GM19351 (cell line): ENCODE results near the gene RPS6KB2.
"Not testable (repeated sequence)": the region's sequence is repeated elsewhere in the genome, so short reads cannot be mapped to it uniquely, and the experiment has no call there.

ENCODE experiments used
- ATAC-seq: cut with Tn5 transposase; IDR thresholded peaks from one replicate; pipeline ENCODE4 v1.9.1; 2021; ENCODE audit warnings: mild to moderate bottlenecking, moderate library complexity; ENCODE audit not compliant: unreplicated experiment

RPS6KB2 gene

DNA sequence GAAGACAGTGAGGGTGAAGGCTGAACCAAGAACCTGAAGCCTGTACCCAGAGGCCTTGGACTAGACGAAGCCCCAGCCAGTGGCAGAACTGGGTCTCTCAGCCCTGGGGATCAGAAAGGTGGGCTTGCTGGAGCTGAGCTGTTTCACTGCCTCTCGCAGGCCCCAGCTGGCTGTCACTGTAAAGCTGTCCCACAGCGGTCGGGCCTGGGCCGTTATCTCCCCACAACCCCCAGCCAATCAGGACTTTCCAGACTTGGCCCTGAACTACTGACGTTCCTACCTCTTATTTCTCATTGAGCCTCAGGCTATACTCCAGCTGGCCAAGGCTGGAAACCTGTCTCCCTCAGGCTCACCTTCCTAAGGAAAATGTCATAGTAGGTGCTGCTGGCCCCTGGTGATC is 30.8 kb upstream of the RPS6KB2 start:
- ATAC-seq: no peak

DNA sequence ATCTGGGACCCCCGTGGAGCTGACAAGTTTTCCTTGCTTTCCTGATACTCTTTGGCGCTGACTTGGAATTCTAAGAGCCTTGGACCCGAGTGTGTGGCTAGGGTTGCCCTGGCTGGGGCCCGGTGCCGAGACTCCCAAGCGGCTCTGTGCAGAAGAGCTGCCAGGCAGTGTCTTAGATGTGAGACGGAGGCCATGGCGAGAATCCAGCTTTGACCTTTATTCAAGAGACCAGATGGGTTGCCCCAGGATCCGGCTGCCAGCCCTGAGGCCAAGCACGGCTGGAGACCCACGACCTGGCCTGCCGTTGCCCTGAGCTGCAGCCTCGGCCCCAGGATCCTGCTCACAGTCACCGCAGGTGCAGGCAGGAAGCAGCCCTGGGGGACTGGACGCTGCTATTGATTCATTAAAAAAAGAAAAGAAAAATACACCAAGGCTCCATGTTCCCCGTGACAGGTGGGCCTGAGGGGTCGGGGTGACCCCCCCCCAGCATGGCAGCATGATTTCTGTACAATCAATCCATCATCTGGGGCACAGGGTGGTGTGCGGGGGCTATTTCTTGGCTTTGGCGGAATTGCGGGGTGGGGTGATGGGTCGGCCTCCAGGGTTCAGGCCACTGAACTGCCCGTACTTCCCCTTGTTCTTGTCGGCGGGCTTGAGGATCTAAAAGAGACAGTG is 30.2 kb upstream of the RPS6KB2 start:
- ATAC-seq: no peak

DNA sequence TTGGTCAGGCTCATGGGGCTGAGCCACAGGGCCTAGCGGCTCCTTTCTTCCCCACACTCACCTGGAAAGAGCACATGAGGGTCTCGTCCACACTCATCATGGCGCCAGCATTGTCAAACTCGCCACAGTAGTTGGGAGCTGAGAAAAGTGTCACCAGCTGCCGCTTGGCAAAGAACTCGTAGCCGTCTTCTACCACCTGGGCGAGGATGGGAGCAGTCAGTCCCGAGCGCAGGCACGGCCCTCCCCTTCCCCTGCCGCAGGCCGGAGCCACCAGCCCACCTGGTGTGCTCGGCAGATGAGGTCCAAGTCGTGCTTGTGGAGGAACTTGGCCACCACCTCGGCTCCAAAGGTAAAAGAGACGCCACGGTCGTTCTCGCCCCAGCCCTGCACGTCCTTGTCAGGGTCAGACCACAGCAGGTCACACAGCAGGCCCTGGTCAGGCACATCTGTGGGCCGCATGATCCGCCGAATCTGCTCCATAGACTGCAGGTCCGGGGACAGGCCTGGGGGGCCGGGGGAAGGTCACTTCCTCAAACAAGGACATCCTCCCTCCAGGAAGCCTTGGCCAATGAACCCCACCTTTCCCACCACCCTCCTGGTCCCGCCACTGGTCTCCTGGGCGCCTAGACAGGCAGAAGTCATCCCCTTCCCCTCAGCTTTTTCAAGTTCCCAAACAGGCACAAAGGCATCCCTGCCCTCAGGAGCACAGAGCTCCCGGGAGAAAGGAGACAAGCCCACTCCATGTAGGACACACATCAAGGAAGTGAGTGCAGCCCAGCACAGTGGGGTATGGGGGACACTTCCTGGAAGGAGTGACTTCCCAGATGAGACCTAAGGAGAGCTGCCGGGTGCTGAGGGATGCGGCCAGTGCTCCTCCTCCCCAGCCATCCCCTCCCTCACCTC is 29.4 kb upstream of the RPS6KB2 start:
- ATAC-seq: no peak

DNA sequence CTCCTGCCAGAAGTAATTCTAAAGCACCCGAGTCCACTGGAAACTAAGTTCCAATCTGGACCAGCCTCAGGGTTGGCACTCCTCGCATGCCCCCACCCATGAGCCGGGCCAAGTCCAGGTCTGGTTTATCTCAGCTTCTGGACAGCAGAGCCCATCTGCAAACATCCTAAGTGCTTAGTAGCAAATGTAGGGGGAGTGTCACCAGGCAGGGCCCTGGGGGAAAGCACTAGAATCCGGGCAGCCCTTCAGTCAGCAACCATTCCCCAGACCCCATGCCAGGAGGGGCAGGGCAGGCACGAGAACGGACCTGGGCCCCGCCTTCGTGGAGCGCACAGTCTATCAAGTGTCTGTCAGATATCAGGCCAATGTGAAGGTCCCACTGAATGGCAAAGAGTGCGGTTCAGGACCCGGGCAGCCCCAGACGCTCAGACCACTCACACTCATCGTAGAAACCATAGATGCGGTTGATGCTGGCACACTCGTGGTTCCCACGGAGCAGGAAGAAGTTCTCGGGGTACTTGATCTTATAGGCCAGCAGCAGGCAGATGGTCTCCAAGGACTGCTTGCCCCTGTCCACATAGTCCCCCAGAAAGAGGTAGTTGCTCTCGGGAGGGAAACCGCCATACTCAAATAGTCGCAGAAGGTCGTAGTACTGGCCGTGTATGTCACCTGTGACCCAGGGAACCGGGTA is 27.9 kb upstream of the RPS6KB2 start:
- no peak for ATAC-seq

DNA sequence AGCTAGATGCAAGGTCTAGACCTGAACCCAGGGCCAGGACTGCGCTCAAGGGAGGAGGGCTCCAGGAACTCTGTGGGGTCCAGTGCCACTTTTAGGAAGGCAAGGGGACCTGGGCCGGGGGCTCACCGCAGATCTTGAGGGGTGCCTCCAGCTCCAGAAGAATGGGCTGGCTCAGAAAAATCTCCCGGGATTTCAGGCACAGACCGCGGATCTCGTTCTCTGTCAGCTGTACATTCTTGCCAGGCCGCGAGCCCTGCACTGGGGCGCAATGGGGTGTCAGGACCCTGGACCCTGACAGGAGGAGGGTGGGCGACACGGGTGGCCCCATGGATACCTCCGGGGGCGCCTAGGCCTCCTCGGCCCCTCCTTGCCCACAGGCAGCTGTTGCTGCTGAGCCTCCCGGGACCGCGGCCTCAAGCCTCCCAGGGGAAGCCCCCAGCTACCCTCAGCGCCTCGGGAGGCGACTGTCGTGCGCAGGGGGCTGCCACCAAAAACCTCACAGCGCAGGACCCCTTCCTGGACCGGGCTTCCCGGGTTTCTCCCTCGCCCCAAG is 27.3 kb upstream of the RPS6KB2 start:
- ATAC-seq: peak; percentile 13

DNA sequence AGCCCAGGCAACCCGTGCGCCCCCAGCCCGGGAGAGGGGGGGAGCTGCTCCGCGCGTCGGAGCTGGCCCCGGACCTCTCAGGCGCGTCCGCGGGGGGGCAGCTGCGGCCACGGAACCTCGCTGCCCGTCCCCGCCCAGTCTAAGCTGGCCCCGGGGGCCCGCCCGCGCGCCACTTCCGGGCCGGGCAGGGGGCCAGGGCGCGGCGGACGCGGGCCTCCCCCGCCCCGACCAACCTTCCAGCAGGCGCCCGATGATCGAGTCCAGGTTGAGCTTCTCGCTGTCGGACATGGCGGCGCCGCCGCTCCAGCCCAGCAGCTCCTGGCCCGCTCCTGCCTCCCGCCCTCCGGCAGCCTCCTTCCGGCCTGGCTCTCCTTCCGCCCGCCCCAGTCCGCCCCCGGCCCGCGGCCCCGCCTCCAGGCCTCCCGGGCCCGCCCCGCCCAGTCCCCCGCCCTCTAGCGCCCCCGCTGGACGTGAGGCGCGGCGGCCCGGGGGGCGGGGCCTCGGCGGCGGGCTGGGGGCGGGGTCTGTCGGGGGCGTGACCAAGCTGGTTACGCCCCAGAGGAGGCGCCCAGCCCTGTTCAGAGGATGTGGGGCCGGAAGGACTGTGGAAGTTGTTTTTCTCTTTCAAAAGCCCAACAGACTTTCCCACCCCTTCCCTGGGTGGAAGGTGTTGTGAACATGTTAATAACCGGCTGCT is 26.7 kb upstream of the RPS6KB2 start, which contains the start of gene PPP1CA:
PPP1CA (minus strand) TSS at position 364 of the 697 bp plus-strand sequence; CDS start at position 288, 76 bp downstream.
- ATAC-seq: peak; percentile 55

- not testable (repeated sequence) for ATAC-seq
Measured at GRCh38 chr11:67402192-67402839, 26.0 kb upstream of the RPS6KB2 start.

DNA sequence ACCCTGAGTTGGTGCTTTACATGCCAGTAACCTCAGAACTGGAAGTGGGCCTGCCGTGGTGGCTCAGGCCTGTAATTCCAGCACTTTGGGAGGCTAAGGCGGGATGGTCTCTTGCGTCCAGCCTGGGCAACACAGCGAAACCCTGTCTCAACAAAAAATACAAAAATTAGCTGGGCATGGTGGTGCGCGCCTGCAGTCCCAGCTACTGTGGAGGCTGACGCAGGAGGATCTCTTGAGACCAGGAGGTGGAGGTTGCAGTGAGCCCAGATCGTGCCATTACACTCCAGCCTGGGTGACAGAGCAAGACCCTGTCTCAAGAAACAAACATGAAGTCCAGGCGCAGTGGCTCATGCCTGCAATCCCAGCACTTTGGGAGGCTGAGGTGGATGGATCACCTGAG is 25.2 kb upstream of the RPS6KB2 start:
- not testable (repeated sequence) for ATAC-seq

GRCh38 chr11:67404515-67405195 is 23.6 kb upstream of the RPS6KB2 start:
- ATAC-seq: no peak

- ATAC-seq: no peak
Measured at GRCh38 chr11:67405196-67405567, 23.1 kb upstream of the RPS6KB2 start.

DNA sequence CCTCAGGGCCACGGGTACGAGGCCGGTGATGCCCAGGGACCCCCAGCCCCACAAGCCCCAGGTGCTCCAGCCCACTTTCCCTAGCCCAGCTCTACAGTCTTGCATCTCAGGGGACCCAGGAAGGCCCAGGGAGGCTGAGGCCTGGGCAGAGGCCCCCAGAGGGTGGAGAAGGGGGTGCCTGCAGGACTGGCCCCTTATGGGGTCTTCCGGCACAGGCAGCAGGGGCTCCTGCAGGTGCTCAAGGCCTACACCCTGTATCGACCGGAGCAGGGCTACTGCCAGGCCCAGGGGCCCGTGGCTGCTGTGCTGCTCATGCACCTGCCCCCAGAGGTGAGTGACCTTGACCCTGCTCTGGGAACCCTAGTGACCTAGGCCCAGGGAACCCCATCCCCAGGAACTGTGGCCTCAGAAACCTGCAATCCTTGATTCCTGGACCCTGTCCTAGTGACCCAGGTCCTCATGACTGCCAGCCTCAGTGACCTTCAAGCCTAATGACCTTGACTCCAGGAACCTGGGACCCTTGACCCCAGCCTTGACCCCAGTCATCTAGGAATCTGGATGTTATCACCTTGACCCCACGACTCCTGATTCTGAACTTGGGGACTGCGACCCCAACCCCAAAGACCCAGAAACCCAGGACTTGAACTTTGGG is 22.5 kb upstream of the RPS6KB2 start:
- no peak for ATAC-seq

- ATAC-seq: no peak
Measured at GRCh38 chr11:67406420-67406968, 21.8 kb upstream of the RPS6KB2 start.

GRCh38 chr11:67406969-67407687 is 21.2 kb upstream of the RPS6KB2 start:
- no peak for ATAC-seq

GRCh38 chr11:67407688-67408163 is 20.6 kb upstream of the RPS6KB2 start:
- no peak for ATAC-seq

DNA sequence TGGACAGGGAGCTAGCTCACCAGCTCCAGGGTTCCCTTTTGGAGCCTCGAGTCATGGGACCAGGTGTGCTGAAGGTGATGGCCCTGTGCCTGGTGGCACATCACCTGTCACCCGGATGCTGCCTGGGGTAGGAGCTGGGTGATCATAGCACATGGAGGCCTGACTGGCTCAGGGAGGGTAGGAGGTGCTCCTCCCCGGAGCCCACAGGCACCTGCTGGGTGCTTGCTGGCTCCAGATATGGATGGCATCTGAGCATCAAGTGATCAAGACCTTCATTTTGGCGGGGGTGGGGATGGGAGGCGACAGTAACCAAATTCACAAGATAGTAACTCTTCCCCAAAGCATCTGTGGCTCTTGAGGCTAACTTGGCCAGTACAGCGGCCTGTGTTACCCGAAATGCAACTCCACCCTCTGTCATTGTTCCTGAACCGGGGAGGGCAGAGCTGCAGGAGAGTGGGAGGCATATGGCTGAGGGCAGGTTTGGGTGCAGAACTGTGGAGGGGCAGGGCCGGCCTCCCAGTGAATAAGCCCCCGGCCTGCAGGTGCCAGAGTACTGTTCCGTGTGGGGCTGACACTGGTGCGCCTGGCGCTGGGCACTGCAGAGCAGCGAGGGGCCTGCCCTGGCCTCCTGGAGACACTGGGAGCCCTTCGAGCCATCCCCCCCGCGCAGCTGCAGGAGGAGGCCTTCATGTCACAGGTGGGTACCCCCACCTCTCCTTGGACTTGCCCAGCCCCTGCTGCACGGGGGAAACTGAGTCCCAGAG is 19.7 kb upstream of the RPS6KB2 start:
- ATAC-seq: no peak

DNA sequence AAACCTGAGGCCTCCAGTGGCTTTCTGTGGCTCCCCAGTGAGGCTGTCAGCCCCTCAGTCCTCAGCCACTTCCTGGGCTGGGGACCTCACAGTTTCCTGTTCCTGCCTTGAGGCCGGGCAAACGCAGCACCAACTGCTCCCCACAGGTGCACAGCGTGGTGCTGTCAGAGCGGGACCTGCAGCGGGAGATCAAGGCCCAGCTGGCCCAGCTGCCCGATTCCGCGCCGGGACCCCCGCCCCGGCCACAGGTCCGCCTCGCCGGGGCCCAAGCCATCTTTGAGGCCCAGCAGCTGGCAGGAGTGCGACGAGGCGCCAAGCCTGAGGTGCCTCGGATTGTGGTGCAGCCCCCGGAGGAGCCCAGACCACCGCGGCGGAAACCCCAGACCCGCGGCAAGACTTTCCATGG is 19.0 kb upstream of the RPS6KB2 start:
- peak; percentile 52 for ATAC-seq

GRCh38 chr11:67409781-67410368 is 18.4 kb upstream of the RPS6KB2 start:
- no peak for ATAC-seq
